ENCODE results near the gene CALR3.

GRCh38 chr19:16470911-16471811 lies 24.8 kb downstream of the CALR3 start:
- TF ChIP-seq, protein P1, sequence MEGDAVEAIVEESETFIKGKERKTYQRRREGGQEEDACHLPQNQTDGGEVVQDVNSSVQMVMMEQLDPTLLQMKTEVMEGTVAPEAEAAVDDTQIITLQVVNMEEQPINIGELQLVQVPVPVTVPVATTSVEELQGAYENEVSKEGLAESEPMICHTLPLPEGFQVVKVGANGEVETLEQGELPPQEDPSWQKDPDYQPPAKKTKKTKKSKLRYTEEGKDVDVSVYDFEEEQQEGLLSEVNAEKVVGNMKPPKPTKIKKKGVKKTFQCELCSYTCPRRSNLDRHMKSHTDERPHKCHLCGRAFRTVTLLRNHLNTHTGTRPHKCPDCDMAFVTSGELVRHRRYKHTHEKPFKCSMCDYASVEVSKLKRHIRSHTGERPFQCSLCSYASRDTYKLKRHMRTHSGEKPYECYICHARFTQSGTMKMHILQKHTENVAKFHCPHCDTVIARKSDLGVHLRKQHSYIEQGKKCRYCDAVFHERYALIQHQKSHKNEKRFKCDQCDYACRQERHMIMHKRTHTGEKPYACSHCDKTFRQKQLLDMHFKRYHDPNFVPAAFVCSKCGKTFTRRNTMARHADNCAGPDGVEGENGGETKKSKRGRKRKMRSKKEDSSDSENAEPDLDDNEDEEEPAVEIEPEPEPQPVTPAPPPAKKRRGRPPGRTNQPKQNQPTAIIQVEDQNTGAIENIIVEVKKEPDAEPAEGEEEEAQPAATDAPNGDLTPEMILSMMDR (IDR thresholded peaks at IDR 0.05) = no peak
- no peak for TF ChIP-seq POLR2A (IDR thresholded peaks at IDR 0.05)
- TF ChIP-seq POLR2AphosphoS5 (IDR thresholded peaks at IDR 0.05) = no peak
